Measurements from ENCODE around the gene APOBEC3F.

DNA sequence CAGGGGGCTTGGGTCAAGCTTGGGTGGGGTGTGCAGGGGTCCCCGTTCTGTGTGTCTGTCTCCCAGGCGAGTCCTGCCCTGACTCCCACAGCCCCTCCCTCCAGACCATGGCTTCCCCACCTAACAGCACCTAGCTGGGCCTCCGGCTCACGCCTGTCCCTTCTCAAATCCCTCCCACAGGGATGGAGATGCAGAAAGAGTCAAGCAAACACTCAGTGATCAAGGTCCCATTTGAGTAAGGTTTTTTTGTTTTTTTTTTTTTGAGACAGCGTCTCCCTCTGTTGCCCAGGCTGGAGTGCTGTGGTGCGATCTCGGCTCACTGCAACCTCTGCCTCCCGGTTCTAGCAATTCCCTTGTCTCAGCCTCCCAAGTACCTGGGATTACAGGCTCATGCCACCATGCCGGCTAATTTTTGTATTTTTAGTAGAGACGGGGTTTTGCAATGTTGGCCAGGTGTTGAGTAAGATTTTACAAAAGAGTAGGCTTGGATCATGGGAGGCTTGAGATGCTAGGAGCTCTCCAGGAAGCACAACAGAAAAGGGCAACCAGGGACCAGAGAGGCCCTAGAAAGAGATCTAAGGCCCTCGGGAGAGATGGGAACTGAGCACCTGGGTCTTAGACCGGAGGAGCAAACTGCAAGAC lies 14.0 kb upstream of the APOBEC3F start:
- no peak for TF ChIP-seq EZH2phosphoT487 (IDR thresholded peaks at IDR 0.05; ENCODE audit: borderline replicate concordance, low read length)
- TF ChIP-seq, protein P1, sequence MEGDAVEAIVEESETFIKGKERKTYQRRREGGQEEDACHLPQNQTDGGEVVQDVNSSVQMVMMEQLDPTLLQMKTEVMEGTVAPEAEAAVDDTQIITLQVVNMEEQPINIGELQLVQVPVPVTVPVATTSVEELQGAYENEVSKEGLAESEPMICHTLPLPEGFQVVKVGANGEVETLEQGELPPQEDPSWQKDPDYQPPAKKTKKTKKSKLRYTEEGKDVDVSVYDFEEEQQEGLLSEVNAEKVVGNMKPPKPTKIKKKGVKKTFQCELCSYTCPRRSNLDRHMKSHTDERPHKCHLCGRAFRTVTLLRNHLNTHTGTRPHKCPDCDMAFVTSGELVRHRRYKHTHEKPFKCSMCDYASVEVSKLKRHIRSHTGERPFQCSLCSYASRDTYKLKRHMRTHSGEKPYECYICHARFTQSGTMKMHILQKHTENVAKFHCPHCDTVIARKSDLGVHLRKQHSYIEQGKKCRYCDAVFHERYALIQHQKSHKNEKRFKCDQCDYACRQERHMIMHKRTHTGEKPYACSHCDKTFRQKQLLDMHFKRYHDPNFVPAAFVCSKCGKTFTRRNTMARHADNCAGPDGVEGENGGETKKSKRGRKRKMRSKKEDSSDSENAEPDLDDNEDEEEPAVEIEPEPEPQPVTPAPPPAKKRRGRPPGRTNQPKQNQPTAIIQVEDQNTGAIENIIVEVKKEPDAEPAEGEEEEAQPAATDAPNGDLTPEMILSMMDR (conservative IDR thresholded peaks at IDR 0.05; ENCODE audit: low read depth, low read length): no peak
- TF ChIP-seq EZH2 (IDR thresholded peaks at IDR 0.05; ENCODE audit: low read length, unreplicated experiment): no peak

Measured in PC-3 (cell line).